HL-60 (cell line): ENCODE measurements around the gene UPK1A.

Source experiments
- GABPA ChIP-seq: IDR thresholded peaks from 2 replicates; pipeline ENCODE4 v1.6.1; 2012; ENCODE audit warnings: low read depth
- POLR2AphosphoS5 ChIP-seq: IDR thresholded peaks from 2 replicates; pipeline ENCODE4 v1.6.1; 2012; ENCODE audit warnings: low read depth
- SPI1 ChIP-seq: IDR thresholded peaks from 2 replicates; pipeline ENCODE4 v1.6.1; 2012; ENCODE audit warnings: low read depth, mild to moderate bottlenecking, borderline replicate concordance
- TF ChIP-seq, protein P1 (sequence below): IDR thresholded peaks from one replicate; pipeline ENCODE4 v1.5.1; 2011; ENCODE audit warnings: low read length, control low read depth, inconsistent platforms; ENCODE audit not compliant: insufficient read depth
- TF ChIP-seq, protein P2 (sequence below): IDR thresholded peaks from 2 replicates; pipeline ENCODE4 v1.6.1; 2012; ENCODE audit warnings: low read depth; ENCODE audit not compliant: insufficient replicate concordance

DNA sequence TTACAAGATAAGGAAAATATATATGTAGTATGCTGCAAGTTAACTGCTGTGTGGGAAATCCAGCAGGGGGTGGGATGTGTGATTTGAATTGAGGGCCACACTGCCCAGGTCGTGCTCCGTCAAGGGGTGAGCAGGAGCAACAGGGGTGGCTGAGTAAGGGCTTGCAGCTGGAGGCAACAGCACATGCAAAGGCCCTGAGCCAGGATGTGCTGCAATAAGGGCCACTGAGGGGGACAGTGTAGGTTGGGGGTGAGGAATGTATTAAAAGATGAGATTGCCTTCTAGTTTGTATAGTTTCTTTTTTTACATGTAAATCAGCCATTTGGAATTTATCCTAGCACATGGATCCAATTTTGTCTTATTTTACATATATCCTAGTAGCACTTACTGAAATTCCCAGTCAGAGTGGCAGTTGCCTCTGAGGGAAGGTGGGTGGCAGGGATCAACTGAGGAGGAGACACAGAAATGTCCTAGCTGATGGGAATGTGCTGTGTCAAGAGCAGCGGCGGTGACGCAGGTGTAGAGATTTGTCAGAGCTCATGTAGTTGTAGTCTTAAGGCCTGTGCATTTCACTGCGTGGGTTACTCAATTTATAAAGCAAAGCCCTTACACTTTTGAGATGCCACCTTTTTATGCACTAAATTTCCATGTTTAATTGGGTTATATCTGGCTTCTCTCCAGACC is 42.8 kb upstream of the UPK1A start:
- TF ChIP-seq, protein P1, sequence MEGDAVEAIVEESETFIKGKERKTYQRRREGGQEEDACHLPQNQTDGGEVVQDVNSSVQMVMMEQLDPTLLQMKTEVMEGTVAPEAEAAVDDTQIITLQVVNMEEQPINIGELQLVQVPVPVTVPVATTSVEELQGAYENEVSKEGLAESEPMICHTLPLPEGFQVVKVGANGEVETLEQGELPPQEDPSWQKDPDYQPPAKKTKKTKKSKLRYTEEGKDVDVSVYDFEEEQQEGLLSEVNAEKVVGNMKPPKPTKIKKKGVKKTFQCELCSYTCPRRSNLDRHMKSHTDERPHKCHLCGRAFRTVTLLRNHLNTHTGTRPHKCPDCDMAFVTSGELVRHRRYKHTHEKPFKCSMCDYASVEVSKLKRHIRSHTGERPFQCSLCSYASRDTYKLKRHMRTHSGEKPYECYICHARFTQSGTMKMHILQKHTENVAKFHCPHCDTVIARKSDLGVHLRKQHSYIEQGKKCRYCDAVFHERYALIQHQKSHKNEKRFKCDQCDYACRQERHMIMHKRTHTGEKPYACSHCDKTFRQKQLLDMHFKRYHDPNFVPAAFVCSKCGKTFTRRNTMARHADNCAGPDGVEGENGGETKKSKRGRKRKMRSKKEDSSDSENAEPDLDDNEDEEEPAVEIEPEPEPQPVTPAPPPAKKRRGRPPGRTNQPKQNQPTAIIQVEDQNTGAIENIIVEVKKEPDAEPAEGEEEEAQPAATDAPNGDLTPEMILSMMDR: no peak
- no peak for TF ChIP-seq GABPA
- TF ChIP-seq, protein P2, sequence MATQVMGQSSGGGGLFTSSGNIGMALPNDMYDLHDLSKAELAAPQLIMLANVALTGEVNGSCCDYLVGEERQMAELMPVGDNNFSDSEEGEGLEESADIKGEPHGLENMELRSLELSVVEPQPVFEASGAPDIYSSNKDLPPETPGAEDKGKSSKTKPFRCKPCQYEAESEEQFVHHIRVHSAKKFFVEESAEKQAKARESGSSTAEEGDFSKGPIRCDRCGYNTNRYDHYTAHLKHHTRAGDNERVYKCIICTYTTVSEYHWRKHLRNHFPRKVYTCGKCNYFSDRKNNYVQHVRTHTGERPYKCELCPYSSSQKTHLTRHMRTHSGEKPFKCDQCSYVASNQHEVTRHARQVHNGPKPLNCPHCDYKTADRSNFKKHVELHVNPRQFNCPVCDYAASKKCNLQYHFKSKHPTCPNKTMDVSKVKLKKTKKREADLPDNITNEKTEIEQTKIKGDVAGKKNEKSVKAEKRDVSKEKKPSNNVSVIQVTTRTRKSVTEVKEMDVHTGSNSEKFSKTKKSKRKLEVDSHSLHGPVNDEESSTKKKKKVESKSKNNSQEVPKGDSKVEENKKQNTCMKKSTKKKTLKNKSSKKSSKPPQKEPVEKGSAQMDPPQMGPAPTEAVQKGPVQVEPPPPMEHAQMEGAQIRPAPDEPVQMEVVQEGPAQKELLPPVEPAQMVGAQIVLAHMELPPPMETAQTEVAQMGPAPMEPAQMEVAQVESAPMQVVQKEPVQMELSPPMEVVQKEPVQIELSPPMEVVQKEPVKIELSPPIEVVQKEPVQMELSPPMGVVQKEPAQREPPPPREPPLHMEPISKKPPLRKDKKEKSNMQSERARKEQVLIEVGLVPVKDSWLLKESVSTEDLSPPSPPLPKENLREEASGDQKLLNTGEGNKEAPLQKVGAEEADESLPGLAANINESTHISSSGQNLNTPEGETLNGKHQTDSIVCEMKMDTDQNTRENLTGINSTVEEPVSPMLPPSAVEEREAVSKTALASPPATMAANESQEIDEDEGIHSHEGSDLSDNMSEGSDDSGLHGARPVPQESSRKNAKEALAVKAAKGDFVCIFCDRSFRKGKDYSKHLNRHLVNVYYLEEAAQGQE: no peak
- TF ChIP-seq POLR2AphosphoS5: no peak
- TF ChIP-seq SPI1: no peak
